Mesangial cell (primary cell): ENCODE data around the gene BTBD3. TPM values are rescaled to one million over a fixed set of nuclear protein-coding genes. Genes with fewer than 3 reads are reported as not detected.

Experiments used
- total RNA-seq: library from RNA; depleted of rRNA; stranded (reverse); fragments of >200 nt; gene quantifications from 2 replicates; pipeline ENCODE4 v1.2.3, GENCODE V29; 2015

The BTBD3 gene
- 15.0 and 15.8 TPM in 2 replicates for total RNA-seq

DNA sequence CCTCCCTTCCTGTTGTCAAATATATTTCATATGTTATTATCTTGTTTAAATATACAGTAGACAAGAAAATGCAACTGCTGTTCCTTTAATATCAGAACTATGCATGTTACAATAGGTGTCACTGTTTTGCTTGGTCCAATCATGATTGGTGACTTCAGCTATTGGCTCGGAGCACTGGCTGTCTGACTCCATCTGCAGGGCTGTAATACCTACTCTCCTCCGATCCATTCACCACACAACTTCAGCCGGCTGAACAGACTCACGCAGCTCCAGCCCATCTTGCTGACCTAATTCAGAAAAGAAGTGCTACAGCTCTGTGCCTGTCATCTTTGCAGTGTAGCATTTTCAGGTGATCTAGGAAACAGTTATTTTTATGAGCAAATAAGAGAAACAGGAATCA lies at the start of gene BTBD3:
BTBD3 (plus strand) TSS at position 231 of the 400 bp plus-strand sequence. CDS start 383 bp downstream, outside the sequence.

